Measurements from ENCODE around the gene SLC22A31.

DNA sequence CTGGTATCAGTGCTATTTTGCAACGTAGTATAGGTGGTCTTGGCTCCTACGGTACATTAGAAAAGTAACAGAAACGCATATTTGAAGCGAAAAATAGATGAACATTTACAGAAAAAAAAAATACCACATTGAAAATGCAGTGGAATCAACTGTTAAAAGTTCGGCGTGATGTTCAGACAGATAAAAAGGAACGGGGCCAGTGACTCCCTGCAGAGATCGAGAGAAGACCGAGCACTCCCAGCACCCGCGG is 16.7 kb upstream of the SLC22A31 start:
- TF ChIP-seq, protein P1, sequence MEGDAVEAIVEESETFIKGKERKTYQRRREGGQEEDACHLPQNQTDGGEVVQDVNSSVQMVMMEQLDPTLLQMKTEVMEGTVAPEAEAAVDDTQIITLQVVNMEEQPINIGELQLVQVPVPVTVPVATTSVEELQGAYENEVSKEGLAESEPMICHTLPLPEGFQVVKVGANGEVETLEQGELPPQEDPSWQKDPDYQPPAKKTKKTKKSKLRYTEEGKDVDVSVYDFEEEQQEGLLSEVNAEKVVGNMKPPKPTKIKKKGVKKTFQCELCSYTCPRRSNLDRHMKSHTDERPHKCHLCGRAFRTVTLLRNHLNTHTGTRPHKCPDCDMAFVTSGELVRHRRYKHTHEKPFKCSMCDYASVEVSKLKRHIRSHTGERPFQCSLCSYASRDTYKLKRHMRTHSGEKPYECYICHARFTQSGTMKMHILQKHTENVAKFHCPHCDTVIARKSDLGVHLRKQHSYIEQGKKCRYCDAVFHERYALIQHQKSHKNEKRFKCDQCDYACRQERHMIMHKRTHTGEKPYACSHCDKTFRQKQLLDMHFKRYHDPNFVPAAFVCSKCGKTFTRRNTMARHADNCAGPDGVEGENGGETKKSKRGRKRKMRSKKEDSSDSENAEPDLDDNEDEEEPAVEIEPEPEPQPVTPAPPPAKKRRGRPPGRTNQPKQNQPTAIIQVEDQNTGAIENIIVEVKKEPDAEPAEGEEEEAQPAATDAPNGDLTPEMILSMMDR (IDR thresholded peaks at IDR 0.05; ENCODE audit: insufficient read depth, low read length, poor library complexity, severe bottlenecking), result no peak
- TF ChIP-seq EZH2phosphoT487 (conservative IDR thresholded peaks at IDR 0.05; ENCODE audit: low read length), result no peak
